Stimulated activated memory B cell treated with anti-CD40 and anti-IgM and Interleukin-4, amounts not matched to agents 10 μg/mL and 1 μg/mL and 100 μg/mL, for 72 hours (primary cell): ENCODE data around the gene SPPL2B.
A peak's percentile ranks its signal among the peaks of the same experiment; 100 is the strongest.

ENCODE experiments used
- ATAC-seq: fragments of 150-1000 bp; cut with Tn5 transposase; 2 replicates; pipeline ENCODE4 v1.10.0; 2021
- H3K27ac Mint-ChIP-seq: one replicate; pipeline ENCODE4 v1.8.0; 2022; ENCODE audit warnings: mild to moderate bottlenecking, mixed read lengths
- H3K27me3 Mint-ChIP-seq: one replicate; pipeline ENCODE4 v1.8.0; 2022; ENCODE audit warnings: mixed read lengths
- H3K36me3 Mint-ChIP-seq: one replicate; pipeline ENCODE4 v1.8.0; 2022; ENCODE audit warnings: mixed read lengths
- H3K4me1 Mint-ChIP-seq: one replicate; pipeline ENCODE4 v1.8.0; 2022; ENCODE audit warnings: mixed read lengths
- H3K4me3 Mint-ChIP-seq: one replicate; pipeline ENCODE4 v1.8.0; 2022; ENCODE audit warnings: mild to moderate bottlenecking, moderate library complexity, mixed read lengths
- H3K9me3 Mint-ChIP-seq: one replicate; pipeline ENCODE4 v1.8.0; 2022; ENCODE audit warnings: mixed read lengths

Gene SPPL2B

DNA sequence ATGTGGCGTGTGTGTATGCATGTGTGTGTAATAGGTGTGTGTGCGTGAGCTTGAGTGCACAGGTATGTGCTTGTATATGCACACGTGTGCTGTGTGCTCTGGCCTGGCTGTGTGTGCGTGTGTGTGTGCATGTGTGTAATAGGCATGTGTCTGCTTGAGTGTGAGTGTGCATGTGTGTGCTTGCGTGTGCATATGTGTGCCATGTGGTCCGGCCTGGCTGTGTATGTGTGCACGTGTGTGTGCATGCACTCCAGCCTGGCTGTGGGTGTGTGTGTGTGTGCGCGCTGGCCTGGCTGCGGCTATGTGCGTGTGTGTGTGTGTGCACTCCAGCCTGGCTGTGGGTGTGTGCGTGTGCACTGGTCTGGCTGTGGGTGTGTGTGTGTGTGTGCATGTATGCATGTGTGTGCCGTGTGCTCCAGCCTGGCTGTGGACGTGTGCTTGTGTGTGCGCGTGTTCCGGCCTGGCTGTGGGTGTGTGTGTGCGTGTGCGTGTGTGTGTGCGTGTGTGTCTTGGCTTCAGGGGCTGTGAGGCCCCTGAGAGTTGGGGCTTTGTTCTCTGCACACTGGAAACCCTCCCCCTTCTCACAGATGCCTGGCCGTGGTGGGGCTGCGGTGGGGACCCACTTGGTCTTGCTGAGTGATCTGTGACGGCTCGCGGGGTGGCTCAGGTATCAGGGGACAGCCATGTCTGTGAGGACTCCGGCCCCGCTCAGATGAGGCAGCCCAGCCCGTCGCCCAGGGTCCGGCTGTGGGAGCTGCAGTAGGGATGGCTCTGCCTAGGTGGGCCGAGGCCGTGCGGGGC is 8.2 kb downstream of the SPPL2B start:
- H3K4me3 Mint-ChIP-seq, result no peak overlapping the region

DNA sequence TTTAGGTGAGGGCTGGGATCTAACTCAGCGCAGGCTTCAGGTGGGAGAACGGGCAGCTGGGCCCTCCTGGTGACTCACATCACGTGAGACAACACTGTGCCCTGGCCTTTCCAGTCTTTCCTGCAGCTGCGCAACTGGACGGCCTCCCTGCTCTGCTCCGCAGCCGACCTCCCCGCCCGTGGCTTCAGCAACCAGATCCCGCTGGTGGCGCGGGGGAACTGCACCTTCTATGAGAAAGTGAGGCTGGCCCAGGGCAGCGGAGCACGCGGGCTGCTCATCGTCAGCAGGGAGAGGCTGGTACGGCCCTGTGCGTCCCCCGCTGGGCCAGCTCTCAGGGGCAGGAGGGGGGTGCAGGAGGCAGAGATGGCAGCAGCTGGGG is 8.8 kb downstream of the SPPL2B start:
- H3K4me3 Mint-ChIP-seq, result no peak overlapping the region
- H3K36me3 Mint-ChIP-seq, result peaks cover 31% of the 10 kb centered on the region
- peaks cover 42% of the 10 kb centered on the region for H3K4me1 Mint-ChIP-seq
- peaks cover 6% of the 10 kb centered on the region for H3K9me3 Mint-ChIP-seq
- no peak overlapping the region for H3K27ac Mint-ChIP-seq
- ATAC-seq, result no peak
- H3K27me3 Mint-ChIP-seq, result no peaks in the 10 kb centered on the region

More for the DNA sequence above, 8.2 kb downstream of the SPPL2B start:
- Mint-ChIP-seq H3K4me1 (peaks cover 48% of the 10 kb centered on the region), H3K27ac (no peak overlapping the region), H3K36me3 (peaks cover 31% of the 10 kb centered on the region), H3K9me3 (peaks cover 6% of the 10 kb centered on the region), H3K27me3 (no peaks in the 10 kb centered on the region)
- ATAC-seq, result no peak

GRCh38 chr19:2338055-2338615 is 9.7 kb downstream of the SPPL2B start:
- peaks cover 34% of the 10 kb centered on the region for H3K4me1 Mint-ChIP-seq
- H3K36me3 Mint-ChIP-seq, result peaks cover 31% of the 10 kb centered on the region
- H3K27ac Mint-ChIP-seq, result no peak overlapping the region

GRCh38 chr19:2338751-2339643 is 10.5 kb downstream of the SPPL2B start:
- no peak overlapping the region for H3K4me3 Mint-ChIP-seq
- no peak overlapping the region for H3K27ac Mint-ChIP-seq
- H3K27me3 Mint-ChIP-seq, result no peaks in the 10 kb centered on the region
- peaks cover 6% of the 10 kb centered on the region for H3K9me3 Mint-ChIP-seq
- peaks cover 31% of the 10 kb centered on the region for H3K36me3 Mint-ChIP-seq
- ATAC-seq, result no peak
- peaks cover 25% of the 10 kb centered on the region for H3K4me1 Mint-ChIP-seq

More at GRCh38 chr19:2338055-2338615, 9.7 kb downstream of the SPPL2B start:
- H3K4me3 Mint-ChIP-seq, result no peak overlapping the region
- H3K27me3 Mint-ChIP-seq, result no peaks in the 10 kb centered on the region
- peaks cover 6% of the 10 kb centered on the region for H3K9me3 Mint-ChIP-seq
- no peak for ATAC-seq

DNA sequence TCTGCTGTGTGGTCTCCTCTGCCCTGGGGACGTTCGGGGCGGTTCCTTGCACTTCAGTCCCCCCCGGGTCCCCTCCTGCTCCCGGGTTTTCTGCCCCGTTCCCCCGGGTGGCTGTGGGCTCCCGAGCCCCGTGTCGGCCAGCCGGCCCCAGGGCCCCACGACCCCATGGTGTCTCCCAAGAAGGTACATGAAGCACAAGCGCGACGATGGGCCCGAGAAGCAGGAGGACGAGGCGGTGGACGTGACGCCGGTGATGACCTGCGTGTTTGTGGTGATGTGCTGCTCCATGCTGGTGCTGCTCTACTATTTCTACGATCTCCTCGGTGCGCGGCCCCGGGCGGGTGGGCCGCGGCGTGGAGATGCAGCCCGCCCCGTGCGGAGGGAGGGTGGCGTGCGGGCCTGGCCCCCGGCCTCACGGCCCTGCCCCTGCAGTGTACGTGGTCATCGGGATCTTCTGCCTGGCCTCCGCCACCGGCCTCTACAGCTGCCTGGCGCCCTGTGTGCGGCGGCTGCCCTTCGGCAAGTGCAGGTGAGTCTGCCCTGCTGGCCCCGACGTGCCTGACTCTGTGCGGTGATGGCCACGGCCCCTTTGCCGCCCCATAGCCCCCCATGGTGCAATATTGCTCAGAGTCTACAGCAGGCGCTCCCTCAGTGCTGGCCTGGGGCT is 11.3 kb downstream of the SPPL2B start:
- Mint-ChIP-seq H3K4me3 (no peak overlapping the region), H3K27ac (no peak overlapping the region), H3K27me3 (no peaks in the 10 kb centered on the region), H3K36me3 (peaks cover 30% of the 10 kb centered on the region), H3K9me3 (peaks cover 6% of the 10 kb centered on the region), H3K4me1 (peaks cover 23% of the 10 kb centered on the region)
- ATAC-seq, result no peak

DNA sequence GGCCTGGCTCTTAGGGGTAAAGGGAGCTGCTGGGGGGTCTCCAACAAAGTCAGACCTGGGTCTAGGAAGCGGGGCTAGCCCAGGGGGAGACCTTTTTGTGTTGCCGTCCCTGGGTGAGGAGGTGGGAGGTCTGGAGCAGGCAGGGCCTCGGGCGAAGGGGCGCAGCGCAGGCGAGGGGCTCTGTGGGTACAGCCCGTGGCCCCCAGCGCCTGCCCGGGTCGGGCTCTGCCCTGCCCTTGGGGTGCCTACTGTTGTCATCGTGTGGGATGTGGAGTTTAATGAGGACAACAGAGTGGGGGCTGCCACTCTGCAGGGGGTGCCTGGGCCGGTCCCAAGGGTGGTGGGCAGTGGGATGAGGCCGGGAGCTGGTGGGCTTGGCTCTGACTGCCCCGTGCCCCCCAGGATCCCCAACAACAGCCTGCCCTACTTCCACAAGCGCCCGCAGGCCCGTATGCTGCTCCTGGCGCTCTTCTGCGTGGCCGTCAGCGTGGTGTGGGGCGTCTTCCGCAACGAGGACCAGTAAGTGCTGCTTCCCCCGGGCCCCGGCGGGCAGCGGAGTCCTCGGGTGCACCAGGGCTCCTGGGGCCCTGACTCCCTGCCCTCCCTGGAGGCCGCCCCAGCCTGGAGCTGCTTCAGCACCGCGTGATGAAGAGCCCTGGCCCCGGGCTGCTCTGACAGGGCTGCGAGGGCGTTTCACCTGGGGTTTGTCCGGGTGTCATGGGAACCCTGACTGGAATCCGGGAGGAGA is 12.2 kb downstream of the SPPL2B start:
- Mint-ChIP-seq H3K27me3 (no peaks in the 10 kb centered on the region), H3K9me3 (peaks cover 1% of the 10 kb centered on the region), H3K4me3 (no peak overlapping the region), H3K36me3 (peaks cover 28% of the 10 kb centered on the region), H3K27ac (no peak overlapping the region), H3K4me1 (peaks cover 18% of the 10 kb centered on the region)
- no peak for ATAC-seq

GRCh38 chr19:2341244-2341751 is 12.8 kb downstream of the SPPL2B start:
- no peak overlapping the region for H3K27ac Mint-ChIP-seq
- no peak overlapping the region for H3K4me3 Mint-ChIP-seq
- peaks cover 27% of the 10 kb centered on the region for H3K36me3 Mint-ChIP-seq
- H3K4me1 Mint-ChIP-seq, result peaks cover 12% of the 10 kb centered on the region
- ATAC-seq, result no peak
- H3K27me3 Mint-ChIP-seq, result no peaks in the 10 kb centered on the region
- no peaks in the 10 kb centered on the region for H3K9me3 Mint-ChIP-seq

GRCh38 chr19:2341982-2342381 is 13.5 kb downstream of the SPPL2B start:
- no peak for ATAC-seq
- Mint-ChIP-seq H3K36me3 (peaks cover 24% of the 10 kb centered on the region), H3K9me3 (no peaks in the 10 kb centered on the region), H3K4me3 (no peak overlapping the region), H3K27me3 (no peaks in the 10 kb centered on the region), H3K27ac (no peak overlapping the region), H3K4me1 (peaks cover 6% of the 10 kb centered on the region)

GRCh38 chr19:2342656-2343288 is 14.3 kb downstream of the SPPL2B start:
- Mint-ChIP-seq H3K4me3 (no peak overlapping the region), H3K27ac (no peak overlapping the region), H3K4me1 (peaks cover 2% of the 10 kb centered on the region), H3K36me3 (peaks cover 17% of the 10 kb centered on the region), H3K27me3 (no peaks in the 10 kb centered on the region), H3K9me3 (no peaks in the 10 kb centered on the region)
- no peak for ATAC-seq

- Mint-ChIP-seq H3K4me1 (no peaks in the 10 kb centered on the region), H3K36me3 (peaks cover 12% of the 10 kb centered on the region), H3K27me3 (no peaks in the 10 kb centered on the region), H3K4me3 (no peak overlapping the region), H3K9me3 (no peaks in the 10 kb centered on the region), H3K27ac (no peak overlapping the region)
- peak; percentile 13 for ATAC-seq
Measured at GRCh38 chr19:2343289-2343982, 15.0 kb downstream of the SPPL2B start.

- H3K27ac Mint-ChIP-seq, result no peak overlapping the region
- no peaks in the 10 kb centered on the region for H3K27me3 Mint-ChIP-seq
- H3K9me3 Mint-ChIP-seq, result no peaks in the 10 kb centered on the region
- H3K4me1 Mint-ChIP-seq, result no peaks in the 10 kb centered on the region
- no peak overlapping the region for H3K4me3 Mint-ChIP-seq
- ATAC-seq, result no peak
- H3K36me3 Mint-ChIP-seq, result peaks cover 12% of the 10 kb centered on the region
Measured at GRCh38 chr19:2344381-2344870, 15.9 kb downstream of the SPPL2B start.

- Mint-ChIP-seq H3K4me3 (no peak overlapping the region), H3K36me3 (peaks cover 12% of the 10 kb centered on the region)
Measured at GRCh38 chr19:2345076-2345475, 16.6 kb downstream of the SPPL2B start.

More at GRCh38 chr19:2345076-2345475, 16.6 kb downstream of the SPPL2B start:
- Mint-ChIP-seq H3K27me3 (no peaks in the 10 kb centered on the region), H3K4me1 (no peaks in the 10 kb centered on the region), H3K9me3 (no peaks in the 10 kb centered on the region), H3K27ac (no peak overlapping the region)
- peak; percentile 9 for ATAC-seq
